GM04503 (cell line): Measurements from ENCODE around the gene GNG7.
"Not testable (repeated sequence)": the region's sequence is repeated elsewhere in the genome, so short reads cannot be mapped to it uniquely, and the experiment has no call there.

Experiments used
- DNase-seq: peaks from one replicate; pipeline ENCODE4 v3.0.0-alpha.2; 2012; ENCODE audit warnings: low read depth

The GNG7 gene

GRCh38 chr19:2602391-2603181 is 99.9 kb downstream of the GNG7 start:
- peak; percentile 92 for DNase-seq

GRCh38 chr19:2600914-2601870 is 101.3 kb downstream of the GNG7 start:
- DNase-seq: no peak

- no peak for DNase-seq
These were observed 108.2 kb downstream of the GNG7 start for GRCh38 chr19:2594319-2594718.

- DNase-seq: no peak
These were observed 109.7 kb downstream of the GNG7 start for GRCh38 chr19:2592824-2593223.

- no peak for DNase-seq
These were observed 110.8 kb downstream of the GNG7 start for GRCh38 chr19:2591537-2592291.

GRCh38 chr19:2590630-2591399 is 111.7 kb downstream of the GNG7 start:
- DNase-seq: no peak

GRCh38 chr19:2589441-2589840 is 113.1 kb downstream of the GNG7 start:
- no peak for DNase-seq

- no peak for DNase-seq
These were observed 114.3 kb downstream of the GNG7 start for GRCh38 chr19:2588081-2588777.

- no peak for DNase-seq
These were observed 115.3 kb downstream of the GNG7 start for GRCh38 chr19:2587001-2587719.

- no peak for DNase-seq
These were observed 116.3 kb downstream of the GNG7 start for GRCh38 chr19:2586196-2586595.

GRCh38 chr19:2584002-2584401 is 118.5 kb downstream of the GNG7 start:
- no peak for DNase-seq

- DNase-seq: no peak
These were observed 119.2 kb downstream of the GNG7 start for GRCh38 chr19:2582984-2583956.

- DNase-seq: not testable (repeated sequence)
These were observed 122.1 kb downstream of the GNG7 start for GRCh38 chr19:2580396-2580795.

- DNase-seq: no peak
These were observed 122.7 kb downstream of the GNG7 start for GRCh38 chr19:2579678-2580280.

- DNase-seq: peak; percentile 75
These were observed 123.4 kb downstream of the GNG7 start for GRCh38 chr19:2578901-2579677.

- DNase-seq: peak; percentile 54
These were observed 124.1 kb downstream of the GNG7 start for GRCh38 chr19:2578391-2578890.

GRCh38 chr19:2577722-2578335 is 124.7 kb downstream of the GNG7 start:
- DNase-seq: no peak
